ENCODE results near the gene PPT1.

The PPT1 gene

DNA sequence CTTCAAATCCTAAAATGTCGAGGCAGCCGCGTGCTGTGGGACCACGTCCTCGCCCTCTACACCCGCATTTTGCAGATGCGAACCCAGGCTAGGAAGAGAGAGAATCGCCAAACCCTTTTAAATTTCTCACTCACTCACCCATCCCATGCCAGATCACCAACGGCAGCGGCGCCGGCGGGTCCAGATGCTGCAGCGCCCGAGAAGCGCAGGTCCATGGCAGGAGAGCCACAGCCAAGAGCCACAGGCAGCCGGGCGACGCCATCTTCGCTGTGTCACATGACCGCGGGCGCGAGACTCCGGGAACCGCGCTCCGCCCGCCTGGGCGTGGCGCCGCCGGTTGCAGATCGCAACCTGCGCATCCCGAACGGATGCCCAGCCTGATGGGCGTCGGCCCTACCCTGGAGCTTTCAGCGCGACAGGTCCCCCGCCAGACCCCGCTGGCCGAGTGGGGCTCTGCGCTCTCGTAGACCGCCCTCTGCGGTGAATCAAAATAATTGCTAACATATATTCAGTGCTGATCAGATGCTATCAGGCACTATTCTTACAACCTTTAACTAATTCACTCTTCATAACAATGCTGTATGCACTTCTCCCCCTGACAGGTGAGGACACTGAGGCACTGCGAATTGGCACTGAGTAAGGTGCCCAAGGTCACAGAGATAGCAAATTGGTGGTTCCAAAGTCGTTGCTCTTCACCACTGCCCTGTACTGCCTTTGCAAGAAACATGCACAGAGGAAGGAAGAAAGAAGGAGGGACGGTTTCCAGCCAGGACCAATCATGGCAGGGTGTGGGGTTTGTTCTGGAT, at the start of gene PPT1:
Gene PPT1, minus strand, starts transcription at position 276 of the 806 bp plus-strand sequence. Its CDS starts 14 bp downstream, at position 262.
- in situ Hi-C loops (cut with MboI; ENCODE audit: low pct_unique_long_range_greater_than_20kb, low sequenced_read_pairs), result no loop called here
- peak; percentile 77 for DNase-seq

GRCh38 chr1:40143891-40144575, 47.0 kb upstream of the PPT1 start:
- DNase-seq, result peak; percentile 78
- in situ Hi-C loops (cut with MboI; ENCODE audit: low pct_unique_long_range_greater_than_20kb, low sequenced_read_pairs), result no loop called here

- no peak for DNase-seq
- in situ Hi-C loops (cut with MboI; ENCODE audit: low pct_unique_long_range_greater_than_20kb, low sequenced_read_pairs), result no loop called here
These were observed 45.0 kb upstream of the PPT1 start for GRCh38 chr1:40141878-40142535.

- in situ Hi-C loops (cut with MboI; ENCODE audit: low pct_unique_long_range_greater_than_20kb, low sequenced_read_pairs), result no loop called here
These were observed 43.3 kb upstream of the PPT1 start for GRCh38 chr1:40140211-40140973.

GRCh38 chr1:40133839-40134238, 36.8 kb upstream of the PPT1 start:
- in situ Hi-C loops (cut with MboI; ENCODE audit: low pct_unique_long_range_greater_than_20kb, low sequenced_read_pairs), result no loop called here
- no peak for DNase-seq

More at GRCh38 chr1:40140211-40140973, 43.3 kb upstream of the PPT1 start:
- DNase-seq, result no peak

DNA sequence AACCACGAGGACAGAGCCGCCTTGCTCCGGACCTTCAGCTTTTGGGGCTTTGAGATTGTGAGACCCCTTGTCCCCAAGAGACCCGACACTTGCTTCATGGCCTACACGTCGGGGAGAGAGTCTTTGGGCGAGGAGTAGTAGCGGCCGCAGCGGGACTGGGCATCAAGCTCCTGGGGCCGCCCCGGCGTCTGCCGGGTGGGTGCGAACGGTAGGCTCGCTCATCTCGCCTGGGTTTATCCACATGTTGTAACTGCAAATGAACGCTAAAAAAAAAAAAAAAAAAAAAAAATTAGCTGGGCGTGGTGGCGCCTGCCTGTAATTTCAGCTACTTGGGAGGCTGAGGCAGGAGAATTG, 36.2 kb upstream of the PPT1 start:
- in situ Hi-C loops (cut with MboI; ENCODE audit: low pct_unique_long_range_greater_than_20kb, low sequenced_read_pairs), result no loop called here
- no peak for DNase-seq

- in situ Hi-C loops (cut with MboI; ENCODE audit: low pct_unique_long_range_greater_than_20kb, low sequenced_read_pairs), result no loop called here
These were observed 35.6 kb upstream of the PPT1 start for GRCh38 chr1:40132383-40133311.

DNA sequence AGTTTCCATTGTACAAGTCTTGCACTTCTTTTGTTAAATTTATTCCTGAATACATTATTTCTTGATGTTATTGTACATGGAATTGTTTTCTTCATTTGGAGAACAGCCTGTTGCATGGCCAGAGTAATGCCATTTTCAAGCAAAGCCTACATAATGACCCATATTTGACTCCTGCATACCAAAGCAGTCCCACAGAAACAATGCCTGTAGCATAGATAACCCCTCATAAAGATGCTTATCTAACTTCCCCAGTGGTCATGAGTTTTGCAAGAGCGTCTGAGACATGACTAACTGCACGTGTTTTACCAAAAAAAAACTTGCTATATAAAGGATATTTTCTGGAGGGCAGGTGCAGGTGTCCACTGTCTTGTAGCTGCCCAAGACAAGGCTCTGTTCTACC, 33.8 kb upstream of the PPT1 start:
- in situ Hi-C loops (cut with MboI; ENCODE audit: low pct_unique_long_range_greater_than_20kb, low sequenced_read_pairs), result no loop called here
- DNase-seq, result peak; percentile 88

More at GRCh38 chr1:40132383-40133311, 35.6 kb upstream of the PPT1 start:
- no peak for DNase-seq

GRCh38 chr1:40122855-40123254, 25.8 kb upstream of the PPT1 start:
- in situ Hi-C loops (cut with MboI; ENCODE audit: low pct_unique_long_range_greater_than_20kb, low sequenced_read_pairs), result no loop called here
- peak; percentile 33 for DNase-seq

DNA sequence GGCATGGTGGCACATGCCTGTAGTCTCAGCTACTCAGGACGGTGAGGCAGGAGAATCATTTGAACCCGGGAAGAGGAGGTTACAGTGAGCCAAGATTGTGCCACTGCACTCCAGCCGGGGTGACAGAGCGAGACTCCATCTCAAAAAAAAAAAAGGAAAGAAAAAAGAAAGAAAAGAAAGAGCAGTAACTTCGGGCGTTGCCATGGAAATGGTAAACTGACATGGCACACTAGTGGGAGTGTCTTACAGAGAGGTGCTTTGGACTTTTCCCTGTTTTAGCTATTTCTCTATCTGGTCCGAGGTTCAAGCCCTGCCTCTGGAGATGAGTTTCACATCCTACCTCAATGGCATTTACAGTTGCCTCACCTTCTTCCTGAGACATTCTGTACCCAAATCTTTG, 23.1 kb upstream of the PPT1 start:
- in situ Hi-C loops (cut with MboI; ENCODE audit: low pct_unique_long_range_greater_than_20kb, low sequenced_read_pairs), result no loop called here

DNA sequence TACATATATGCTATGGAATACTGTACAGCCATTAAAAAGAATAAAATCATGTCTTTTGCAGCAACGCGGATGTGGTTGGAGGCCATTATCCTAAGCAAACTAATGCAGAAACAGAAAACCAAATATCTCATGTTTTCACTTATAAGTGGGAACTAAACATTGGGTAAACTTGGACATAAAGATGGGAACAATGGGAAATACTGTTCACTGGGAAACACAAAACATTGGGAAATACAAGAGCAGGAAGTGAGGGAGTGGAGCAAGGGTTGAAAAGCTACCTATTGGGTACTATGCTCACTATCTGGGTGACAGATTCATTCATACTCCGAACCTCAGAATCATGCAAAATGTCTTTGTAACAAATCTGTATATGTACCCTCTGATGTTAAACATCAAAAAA, 17.3 kb upstream of the PPT1 start:
- no peak for DNase-seq
- in situ Hi-C loops (cut with MboI; ENCODE audit: low pct_unique_long_range_greater_than_20kb, low sequenced_read_pairs), result no loop called here

More for the DNA sequence above, 23.1 kb upstream of the PPT1 start:
- no peak for DNase-seq

DNA sequence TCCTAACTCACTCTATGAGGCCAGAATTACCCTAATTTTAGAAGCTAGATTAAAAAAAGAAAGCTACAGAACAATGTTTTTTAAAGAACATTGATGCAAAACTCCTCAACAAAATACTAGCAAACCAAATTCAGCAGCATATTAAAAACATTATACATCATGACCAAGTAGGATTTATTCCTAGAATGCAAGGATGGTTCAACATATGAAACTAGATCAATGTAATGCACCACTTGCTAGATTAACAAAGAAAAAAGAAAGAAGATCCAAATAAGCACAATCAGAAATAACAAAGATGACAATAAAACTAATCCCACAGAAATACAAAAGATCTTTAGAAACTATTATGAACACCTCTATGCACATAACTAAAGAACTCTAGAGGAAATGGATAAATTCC, 13.3 kb upstream of the PPT1 start:
- in situ Hi-C loops (cut with MboI; ENCODE audit: low pct_unique_long_range_greater_than_20kb, low sequenced_read_pairs), result no loop called here
- DNase-seq, result no peak

- DNase-seq, result no peak
- in situ Hi-C loops (cut with MboI; ENCODE audit: low pct_unique_long_range_greater_than_20kb, low sequenced_read_pairs), result no loop called here
These were observed 10.4 kb upstream of the PPT1 start for GRCh38 chr1:40107290-40107959.

DNA sequence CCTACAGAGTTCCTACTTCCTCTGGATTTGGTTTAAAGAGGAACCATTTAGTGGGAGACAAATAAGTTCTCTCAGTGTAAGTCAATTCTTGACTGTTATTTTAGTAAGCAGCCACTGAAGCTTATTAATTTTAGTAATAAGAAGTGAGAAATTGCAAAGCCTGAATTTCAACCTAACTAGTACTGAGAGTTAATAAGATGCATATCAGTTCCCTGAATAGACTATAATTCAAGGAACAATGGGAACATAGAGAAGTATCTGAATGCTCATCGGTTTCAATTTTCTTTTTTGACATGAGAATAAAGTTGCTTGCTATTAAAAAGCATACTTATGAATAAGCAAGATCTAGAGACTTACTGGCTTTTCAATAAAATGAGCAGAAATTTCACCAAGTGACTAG, 8.0 kb upstream of the PPT1 start:
- DNase-seq, result no peak
- in situ Hi-C loops (cut with MboI; ENCODE audit: low pct_unique_long_range_greater_than_20kb, low sequenced_read_pairs), result no loop called here

DNA sequence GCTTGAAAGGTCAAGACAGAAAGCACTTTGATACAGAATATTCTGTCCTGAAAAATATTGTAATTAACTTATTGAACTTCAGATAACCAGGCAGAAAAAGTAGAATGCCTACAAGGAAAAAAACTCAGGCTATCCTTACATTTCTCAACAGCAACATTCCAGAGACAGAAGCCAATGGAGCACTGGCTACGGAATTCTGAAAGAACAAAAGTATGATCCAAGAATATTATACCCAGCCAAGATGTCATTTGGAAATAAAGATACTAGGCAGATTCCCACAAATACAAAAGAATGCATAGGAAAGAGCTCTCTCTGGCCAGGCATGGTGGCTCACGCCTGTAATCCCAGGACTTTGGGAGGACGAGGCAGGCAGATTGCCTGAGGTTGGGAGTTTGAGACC, 5.8 kb upstream of the PPT1 start:
- in situ Hi-C loops (cut with MboI; ENCODE audit: low pct_unique_long_range_greater_than_20kb, low sequenced_read_pairs), result no loop called here
- DNase-seq, result no peak

GRCh38 chr1:40102038-40102437, 5.0 kb upstream of the PPT1 start:
- no peak for DNase-seq
- in situ Hi-C loops (cut with MboI; ENCODE audit: low pct_unique_long_range_greater_than_20kb, low sequenced_read_pairs), result no loop called here

DNA sequence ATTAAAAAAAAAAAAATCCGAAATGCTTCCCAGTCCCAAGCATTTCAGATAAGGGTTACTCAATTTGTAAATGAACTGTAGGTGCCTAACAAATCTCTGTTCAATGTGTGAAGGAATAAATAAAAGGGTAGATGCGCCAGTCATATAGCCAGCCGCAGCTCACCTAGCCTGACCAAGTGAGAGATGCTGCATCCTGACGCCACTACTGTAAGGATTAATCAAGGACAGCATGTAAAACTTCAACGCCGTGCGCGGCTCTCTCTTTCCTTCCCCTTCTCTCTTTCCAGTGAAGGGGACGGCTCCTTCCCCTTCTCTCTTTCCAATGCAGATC, 441 bp downstream of the PPT1 start:
- no peak for DNase-seq
- in situ Hi-C loops (cut with MboI; ENCODE audit: low pct_unique_long_range_greater_than_20kb, low sequenced_read_pairs), result no loop called here

GRCh38 chr1:40095806-40096205, 1.2 kb downstream of the PPT1 start:
- in situ Hi-C loops (cut with MboI; ENCODE audit: low pct_unique_long_range_greater_than_20kb, low sequenced_read_pairs), result no loop called here
- DNase-seq, result no peak
